Smooth muscle cell (in vitro differentiated cells): ENCODE data around the gene EPHB1. TPM values are rescaled to one million over a fixed set of nuclear protein-coding genes. Genes with fewer than 3 reads are reported as not detected.

ENCODE experiments used
- DNase-seq: peaks from one replicate; lab custom pipeline; 2025; ENCODE audit not compliant: unreplicated experiment; lab: John Stamatoyannopoulos, UW
- H2AFZ ChIP-seq: fragments of 200-600 bp; sonication (generic); 2 replicates; pipeline ENCODE4 v1.6.0; 2016; ENCODE audit warnings: antibody characterized with exemption, low read depth, mild to moderate bottlenecking
- H3F3A ChIP-seq: fragments of 200-600 bp; sonication (generic); 2 replicates; pipeline ENCODE4 v1.6.0; 2017; ENCODE audit warnings: antibody characterized with exemption, low read depth
- H3K27ac ChIP-seq: fragments of 200-600 bp; sonication (generic); 2 replicates; pipeline ENCODE4 v1.5.1; 2016; ENCODE audit warnings: low read depth, mild to moderate bottlenecking
- H3K27me3 ChIP-seq: fragments of 200-600 bp; sonication (generic); 2 replicates; pipeline ENCODE4 v1.6.1; 2016; ENCODE audit warnings: low read depth, mild to moderate bottlenecking
- H3K36me3 ChIP-seq: fragments of 200-600 bp; sonication (generic); 2 replicates; pipeline ENCODE4 v1.5.1; 2016; ENCODE audit warnings: low read depth
- H3K4me1 ChIP-seq: fragments of 200-600 bp; sonication (generic); 2 replicates; pipeline ENCODE4 v1.5.1; 2016; ENCODE audit warnings: low read depth
- H3K4me2 ChIP-seq: fragments of 200-600 bp; sonication (generic); 2 replicates; pipeline ENCODE4 v1.6.0; 2016; ENCODE audit warnings: mild to moderate bottlenecking
- H3K4me3 ChIP-seq: fragments of 200-600 bp; sonication (generic); 2 replicates; pipeline ENCODE4 v1.5.1; 2016; ENCODE audit warnings: mild to moderate bottlenecking
- H3K79me2 ChIP-seq: fragments of 200-600 bp; sonication (generic); 2 replicates; pipeline ENCODE4 v1.6.0; 2016; ENCODE audit warnings: low read depth, mild to moderate bottlenecking
- H3K9ac ChIP-seq: fragments of 200-600 bp; sonication (generic); 2 replicates; pipeline ENCODE4 v1.6.0; 2016; ENCODE audit warnings: low read depth
- H3K9me3 ChIP-seq: fragments of 200-600 bp; sonication (generic); replicated peaks from 2 replicates; pipeline ENCODE4 v1.5.1; 2016; ENCODE audit warnings: low read depth
- H4K20me1 ChIP-seq: fragments of 200-600 bp; sonication (generic); 2 replicates; pipeline ENCODE4 v1.6.0; 2016; ENCODE audit warnings: low read depth
- WGBS: methylation state at CpG from one replicate; pipeline ENCODE4 v1.1.7; 2016; ENCODE audit warnings: low lambda C conversion rate; 5-methylcytosine and 5-hydroxymethylcytosine counted together
- polyA plus RNA-seq: library from polyadenylated mRNA; unstranded; fragments of >200 nt; fragmentation: Nextera tagmentation; extraction: Ambion mirVana; gene quantifications from 2 replicates; pipeline ENCODE4 v1.2.1, GENCODE V29; 2016
- total RNA-seq: library from RNA; depleted of rRNA; stranded (reverse); fragments of >200 nt; gene quantifications from 2 replicates; pipeline ENCODE4 v1.2.3, GENCODE V29; 2014
- TF ChIP-seq, protein P1 (sequence below): fragments of 200-600 bp; sonication (generic); IDR thresholded peaks from 2 replicates; pipeline ENCODE4 v1.5.1; 2017; ENCODE audit warnings: borderline replicate concordance, mild to moderate bottlenecking, antibody characterized with exemption; ENCODE audit not compliant: insufficient read depth, poor library complexity, severe bottlenecking

EPHB1 gene
- total and polyA plus RNA-seq, 2 experiments from 2014 or later: 2.5 to 2.6 TPM

DNA sequence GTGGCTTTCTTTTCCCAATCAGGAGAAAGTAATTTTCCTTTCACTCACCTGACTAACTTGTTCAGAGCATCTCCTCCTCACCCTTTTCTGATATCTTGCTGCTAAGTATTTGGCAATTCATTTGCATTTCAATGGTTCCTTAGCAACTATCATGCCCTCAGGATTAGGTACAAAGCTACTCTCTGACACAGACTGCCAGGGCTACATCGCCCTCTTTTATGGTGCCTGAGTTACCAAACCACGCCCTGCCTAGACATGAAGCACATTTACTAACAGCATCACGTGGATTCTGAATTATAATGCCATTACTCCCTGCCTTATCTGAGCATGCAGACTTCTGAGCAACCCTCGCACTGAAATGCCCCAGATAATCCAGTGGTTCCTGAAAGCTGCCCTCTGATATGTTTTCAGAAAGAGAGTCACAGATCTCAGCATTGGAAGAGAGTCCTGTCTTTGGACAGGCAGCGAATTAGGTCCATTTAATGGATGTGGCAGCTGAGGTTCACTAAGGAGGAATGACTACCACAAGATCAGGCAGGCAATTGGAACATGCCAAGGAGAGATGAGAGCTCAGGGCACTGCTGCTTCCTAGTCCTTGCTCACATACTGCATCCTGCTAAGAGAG lies 14.5 kb downstream of the EPHB1 start:
- H3K4me1 ChIP-seq: no peaks in the 10 kb centered on the region
- no peaks in the 10 kb centered on the region for H3K9me3 ChIP-seq
- H3K27ac ChIP-seq: no peak overlapping the region
- H3K4me3 ChIP-seq: no peak overlapping the region
- TF ChIP-seq, protein P1, sequence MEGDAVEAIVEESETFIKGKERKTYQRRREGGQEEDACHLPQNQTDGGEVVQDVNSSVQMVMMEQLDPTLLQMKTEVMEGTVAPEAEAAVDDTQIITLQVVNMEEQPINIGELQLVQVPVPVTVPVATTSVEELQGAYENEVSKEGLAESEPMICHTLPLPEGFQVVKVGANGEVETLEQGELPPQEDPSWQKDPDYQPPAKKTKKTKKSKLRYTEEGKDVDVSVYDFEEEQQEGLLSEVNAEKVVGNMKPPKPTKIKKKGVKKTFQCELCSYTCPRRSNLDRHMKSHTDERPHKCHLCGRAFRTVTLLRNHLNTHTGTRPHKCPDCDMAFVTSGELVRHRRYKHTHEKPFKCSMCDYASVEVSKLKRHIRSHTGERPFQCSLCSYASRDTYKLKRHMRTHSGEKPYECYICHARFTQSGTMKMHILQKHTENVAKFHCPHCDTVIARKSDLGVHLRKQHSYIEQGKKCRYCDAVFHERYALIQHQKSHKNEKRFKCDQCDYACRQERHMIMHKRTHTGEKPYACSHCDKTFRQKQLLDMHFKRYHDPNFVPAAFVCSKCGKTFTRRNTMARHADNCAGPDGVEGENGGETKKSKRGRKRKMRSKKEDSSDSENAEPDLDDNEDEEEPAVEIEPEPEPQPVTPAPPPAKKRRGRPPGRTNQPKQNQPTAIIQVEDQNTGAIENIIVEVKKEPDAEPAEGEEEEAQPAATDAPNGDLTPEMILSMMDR: no peak
- WGBS: 38% methylated on average over 5 of the region's 5 CpGs
- no peaks in the 10 kb centered on the region for H3K27me3 ChIP-seq
- no peaks in the 10 kb centered on the region for H3F3A ChIP-seq
- H3K4me2 ChIP-seq: no peak overlapping the region
- H3K36me3 ChIP-seq: no peaks in the 10 kb centered on the region
- no peak overlapping the region for H2AFZ ChIP-seq
- no peak overlapping the region for H3K9ac ChIP-seq
- H4K20me1 ChIP-seq: no peaks in the 10 kb centered on the region
- no peak for DNase-seq
- H3K79me2 ChIP-seq: no peaks in the 10 kb centered on the region

GRCh38 chr3:134810052-134810435 lies 15.0 kb downstream of the EPHB1 start:
- DNase-seq: no peak
- Histone ChIP-seq H3K9ac (no peak overlapping the region), H3K27ac (no peak overlapping the region), H3K9me3 (no peaks in the 10 kb centered on the region), H2AFZ (no peak overlapping the region), H3K4me1 (no peaks in the 10 kb centered on the region), H3K36me3 (no peaks in the 10 kb centered on the region), H3K27me3 (no peaks in the 10 kb centered on the region), H3K4me2 (no peak overlapping the region), H3K79me2 (no peaks in the 10 kb centered on the region), H4K20me1 (no peaks in the 10 kb centered on the region), H3F3A (no peaks in the 10 kb centered on the region), H3K4me3 (no peak overlapping the region)
- TF ChIP-seq, protein P1: no peak
- WGBS: 33% methylated on average over 2 of the region's 2 CpGs

DNA sequence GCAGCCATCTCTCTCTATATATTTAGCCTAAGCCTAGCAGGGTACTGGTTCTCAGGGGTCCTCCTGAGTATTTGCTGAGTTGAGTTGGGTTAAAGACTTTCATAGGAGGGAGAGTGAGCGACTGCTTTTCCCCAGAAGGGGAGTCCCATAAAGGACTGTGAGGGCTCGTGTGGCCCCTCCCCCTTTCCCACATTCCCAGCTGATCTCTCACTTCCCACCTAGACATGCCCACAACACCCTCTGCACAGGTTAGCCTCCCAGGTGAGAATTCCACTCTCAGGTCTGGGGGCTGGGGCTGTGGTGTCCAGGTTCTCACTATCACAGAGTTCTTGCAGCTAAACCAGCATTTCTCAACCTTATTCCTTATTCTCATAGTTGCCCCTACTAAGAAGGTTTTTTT lies 15.8 kb downstream of the EPHB1 start:
- Histone ChIP-seq H3K4me1 (no peaks in the 10 kb centered on the region), H3K4me2 (no peak overlapping the region), H3K79me2 (no peaks in the 10 kb centered on the region), H3F3A (no peaks in the 10 kb centered on the region), H3K4me3 (no peak overlapping the region), H3K27ac (no peak overlapping the region), H2AFZ (no peak overlapping the region), H3K36me3 (no peaks in the 10 kb centered on the region), H3K9ac (no peak overlapping the region), H4K20me1 (no peaks in the 10 kb centered on the region), H3K9me3 (no peaks in the 10 kb centered on the region), H3K27me3 (no peaks in the 10 kb centered on the region)
- TF ChIP-seq, protein P1: no peak
- no peak for DNase-seq
- WGBS: 46% methylated on average over 2 of the region's 2 CpGs

DNA sequence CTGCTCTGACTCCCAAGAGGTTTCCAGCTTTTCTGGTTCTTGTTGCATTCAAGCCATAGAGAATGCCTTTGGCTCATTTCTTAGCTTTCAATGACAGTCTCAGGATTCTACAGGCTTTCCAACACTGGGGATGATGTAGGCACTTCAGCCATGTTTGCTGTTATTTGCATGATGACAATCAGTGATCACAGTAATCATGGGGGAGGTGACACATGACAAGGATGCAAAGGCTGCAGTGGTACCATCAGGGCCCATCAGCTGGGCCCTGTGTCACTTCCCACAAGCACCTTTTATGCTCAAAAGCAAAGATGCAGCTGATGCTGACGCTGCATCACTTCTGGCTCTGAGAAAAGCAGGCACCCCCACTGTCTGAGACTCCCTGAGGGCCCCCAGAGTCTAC lies 18.6 kb downstream of the EPHB1 start:
- no peak overlapping the region for H3K4me2 ChIP-seq
- H3K9ac ChIP-seq: no peak overlapping the region
- DNase-seq: no peak
- H4K20me1 ChIP-seq: no peaks in the 10 kb centered on the region
- WGBS: 0% methylated on average over 1 of the region's 1 CpG
- H2AFZ ChIP-seq: no peak overlapping the region
- no peak overlapping the region for H3K4me3 ChIP-seq
- no peaks in the 10 kb centered on the region for H3K79me2 ChIP-seq
- H3K27ac ChIP-seq: no peak overlapping the region
- H3K4me1 ChIP-seq: no peaks in the 10 kb centered on the region
- H3K9me3 ChIP-seq: no peaks in the 10 kb centered on the region
- no peaks in the 10 kb centered on the region for H3K36me3 ChIP-seq
- H3F3A ChIP-seq: no peaks in the 10 kb centered on the region
- TF ChIP-seq, protein P1: no peak
- no peaks in the 10 kb centered on the region for H3K27me3 ChIP-seq
